ENCODE measurements around the gene MBNL1.

MBNL1 gene

GRCh38 chr3:152398495-152398894 lies 129.8 kb downstream of the MBNL1 start:
- DNase-seq (ENCODE audit: extremely low read depth, insufficient read length) = no peak
- H3K27me3 ChIP-seq (replicated peaks; ENCODE audit: control insufficient read depth, insufficient read depth, low read length) = no peaks in the 10 kb centered on the region
- H3K36me3 ChIP-seq (ENCODE audit: control insufficient read depth, insufficient read depth, low read length) = no peaks in the 10 kb centered on the region; the same call in none of the 2 replicates
- H3K4me3 ChIP-seq (replicated peaks; ENCODE audit: low read depth, low read length) = no peak overlapping the region
- no peak for TF ChIP-seq CTCF (IDR thresholded peaks at IDR 0.05; ENCODE audit: insufficient read depth, low read length, poor library complexity, severe bottlenecking)

GRCh38 chr3:152399374-152399773 lies 130.6 kb downstream of the MBNL1 start:
- no peaks in the 10 kb centered on the region; the same call in none of the 2 replicates for H3K36me3 ChIP-seq (ENCODE audit: control insufficient read depth, insufficient read depth, low read length)
- no peak overlapping the region for H3K4me3 ChIP-seq (replicated peaks; ENCODE audit: low read depth, low read length)
- no peak for DNase-seq (ENCODE audit: extremely low read depth, insufficient read length)
- H3K27me3 ChIP-seq (replicated peaks; ENCODE audit: control insufficient read depth, insufficient read depth, low read length) = no peaks in the 10 kb centered on the region
- no peak for TF ChIP-seq CTCF (IDR thresholded peaks at IDR 0.05; ENCODE audit: insufficient read depth, low read length, poor library complexity, severe bottlenecking)

GRCh38 chr3:152400887-152401286 lies 132.2 kb downstream of the MBNL1 start:
- Histone ChIP-seq H3K4me3 (replicated peaks; ENCODE audit: low read depth, low read length) (no peak overlapping the region), H3K27me3 (replicated peaks; ENCODE audit: control insufficient read depth, insufficient read depth, low read length) (no peaks in the 10 kb centered on the region), H3K36me3 (ENCODE audit: control insufficient read depth, insufficient read depth, low read length) (no peaks in the 10 kb centered on the region; the same call in none of the 2 replicates)
- TF ChIP-seq CTCF (IDR thresholded peaks at IDR 0.05; ENCODE audit: insufficient read depth, low read length, poor library complexity, severe bottlenecking) = no peak
- DNase-seq (ENCODE audit: extremely low read depth, insufficient read length) = no peak

- H3K36me3 ChIP-seq (ENCODE audit: control insufficient read depth, insufficient read depth, low read length) = no peaks in the 10 kb centered on the region; the same call in 1 of the 2 replicates
- DNase-seq (ENCODE audit: extremely low read depth, insufficient read length) = no peak
- H3K27me3 ChIP-seq (replicated peaks; ENCODE audit: control insufficient read depth, insufficient read depth, low read length) = no peaks in the 10 kb centered on the region
- H3K4me3 ChIP-seq (replicated peaks; ENCODE audit: low read depth, low read length) = no peak overlapping the region
- TF ChIP-seq CTCF (IDR thresholded peaks at IDR 0.05; ENCODE audit: insufficient read depth, low read length, poor library complexity, severe bottlenecking) = no peak
These were observed 134.1 kb downstream of the MBNL1 start for GRCh38 chr3:152402695-152403451.

- DNase-seq (ENCODE audit: extremely low read depth, insufficient read length) = no peak
- no peaks in the 10 kb centered on the region; the same call in 1 of the 2 replicates for H3K36me3 ChIP-seq (ENCODE audit: control insufficient read depth, insufficient read depth, low read length)
- H3K4me3 ChIP-seq (replicated peaks; ENCODE audit: low read depth, low read length) = no peak overlapping the region
- no peaks in the 10 kb centered on the region for H3K27me3 ChIP-seq (replicated peaks; ENCODE audit: control insufficient read depth, insufficient read depth, low read length)
- TF ChIP-seq CTCF (IDR thresholded peaks at IDR 0.05; ENCODE audit: insufficient read depth, low read length, poor library complexity, severe bottlenecking) = no peak
These were observed 134.9 kb downstream of the MBNL1 start for GRCh38 chr3:152403632-152404066.
